Stimulated activated CD4-positive, alpha-beta T cell treated with anti-CD3 and anti-CD28 coated beads, Interleukin-2, amount 100 ng/mL, for 24 hours (primary cell): Measurements from ENCODE around the gene ATL1.
"Not testable (repeated sequence)": the region's sequence is repeated elsewhere in the genome, so short reads cannot be mapped to it uniquely, and the experiment has no call there.

Source experiments
- DNase-seq, 2 donors: peaks; one replicate each; pipeline ENCODE4 v3.0.0-alpha.2; 2020

Gene ATL1

DNA sequence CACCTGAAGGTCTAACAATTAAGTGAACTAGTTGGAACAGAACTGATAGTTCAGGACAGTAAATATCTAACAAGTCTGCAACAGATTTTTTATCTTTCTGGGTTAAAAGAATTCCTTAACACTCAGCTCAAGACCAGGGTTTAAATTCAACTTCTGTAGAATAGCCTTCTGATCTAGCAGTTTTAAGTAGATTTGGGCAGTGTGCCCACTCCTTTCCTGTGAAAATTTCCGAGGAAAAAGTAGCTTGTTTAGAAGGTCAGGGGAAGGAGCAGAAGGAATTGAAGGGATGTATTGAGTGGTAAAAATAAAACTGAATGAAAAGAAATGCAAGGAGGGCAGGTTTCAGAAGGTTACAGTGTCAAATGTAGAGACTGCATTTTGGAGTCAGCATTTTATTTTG is 45.8 kb downstream of the ATL1 start:
- DNase-seq: no peak

DNA sequence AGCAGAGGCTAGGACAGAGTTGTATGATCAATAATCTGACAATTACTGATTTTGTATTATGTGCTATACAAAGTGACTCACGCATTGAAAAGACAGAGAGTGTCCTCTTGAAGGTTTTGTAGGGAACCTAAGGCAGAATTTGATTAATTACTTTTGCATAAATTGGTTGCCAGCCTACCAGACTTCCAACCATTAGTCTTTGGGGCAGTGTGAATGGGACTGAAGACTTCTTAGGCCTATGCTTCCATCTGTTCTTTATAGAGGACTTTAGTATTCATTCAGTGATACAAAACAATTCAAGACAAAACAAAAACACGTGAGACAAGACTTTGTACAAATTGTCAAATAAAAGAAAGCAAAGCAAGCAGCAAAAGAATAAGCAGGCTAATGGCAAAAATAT is 46.5 kb downstream of the ATL1 start:
- DNase-seq: no peak

DNA sequence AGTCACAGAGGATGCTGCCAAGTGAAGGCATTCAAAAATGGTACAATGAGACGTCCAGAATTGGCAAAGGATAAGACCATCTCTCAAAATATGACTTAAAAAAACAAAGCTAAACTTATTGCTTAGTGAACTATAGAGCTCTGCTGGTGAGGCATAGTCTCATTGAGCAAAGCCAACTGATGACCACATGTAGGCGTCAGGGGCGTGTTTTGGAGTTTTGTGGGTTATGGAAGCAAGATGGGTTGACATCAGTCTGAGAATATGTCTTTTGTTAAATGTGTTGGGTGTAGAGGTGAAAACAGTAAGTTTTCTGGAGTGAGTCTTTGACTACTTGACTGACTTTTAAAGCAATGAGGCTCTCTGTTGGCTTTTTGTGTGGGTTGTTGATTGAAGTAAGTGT is 47.2 kb downstream of the ATL1 start:
- peak; percentile 30 to 35 for DNase-seq

DNA sequence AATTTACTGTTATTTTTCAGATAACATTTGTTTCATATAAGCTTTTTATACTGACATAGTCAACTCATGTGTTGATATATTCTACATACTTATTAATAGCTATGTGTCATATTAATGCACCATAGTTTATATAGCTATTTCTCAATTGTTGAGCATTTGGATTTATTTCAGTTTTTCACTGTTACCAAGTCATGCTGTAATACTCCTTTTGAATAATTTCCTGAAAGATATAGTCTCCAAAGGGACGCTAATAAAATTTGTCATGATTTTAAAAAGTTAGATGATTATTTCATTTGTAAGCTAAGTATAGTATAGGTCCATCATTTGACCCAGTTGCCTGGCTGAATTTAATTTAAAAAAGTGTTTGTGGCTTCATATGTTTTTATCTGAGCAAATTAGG is 47.8 kb downstream of the ATL1 start:
- no peak for DNase-seq

DNA sequence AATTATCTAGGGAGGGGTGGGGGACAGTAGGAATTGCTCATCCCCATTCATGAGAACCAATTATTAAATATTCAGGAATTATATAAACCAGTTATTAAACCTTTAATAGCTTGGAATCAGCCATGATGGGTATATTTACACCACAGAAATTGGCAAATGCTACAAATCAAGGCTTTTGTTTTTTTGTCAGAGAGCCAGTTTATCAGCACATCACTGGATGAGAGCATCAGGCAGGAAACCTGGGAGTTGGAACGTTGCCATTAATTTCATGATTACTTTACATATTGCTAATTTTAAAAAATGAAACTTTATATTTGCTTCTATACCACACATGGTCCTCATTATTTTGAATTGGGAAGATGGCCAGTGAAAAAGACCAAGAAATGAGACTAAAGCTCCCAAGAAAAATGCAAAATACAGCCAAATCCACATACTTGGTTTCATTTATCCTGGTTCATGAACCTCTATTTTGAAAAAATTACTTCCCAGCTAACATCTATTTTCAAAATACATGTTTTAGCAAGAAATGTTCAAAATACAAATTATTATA is 48.4 kb downstream of the ATL1 start:
- no peak for DNase-seq

DNA sequence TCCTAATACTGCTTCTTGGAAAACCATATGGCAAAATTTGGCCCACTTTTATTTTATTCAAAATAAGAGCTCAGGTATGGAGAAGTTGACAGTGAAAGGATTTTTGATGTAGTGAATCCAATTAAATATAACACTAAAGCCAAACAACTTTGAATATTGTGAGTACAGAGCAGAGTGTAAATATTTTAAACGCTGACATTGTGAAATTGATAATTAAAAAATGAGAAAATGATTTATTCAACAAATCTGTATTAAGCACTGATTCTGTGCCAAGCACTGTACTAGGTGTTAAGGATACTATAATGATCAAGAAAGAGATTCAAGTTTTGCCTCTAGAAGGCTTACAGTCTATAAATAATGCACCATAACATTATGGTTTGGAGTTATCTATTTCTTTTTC is 50.5 kb downstream of the ATL1 start:
- no peak for DNase-seq

DNA sequence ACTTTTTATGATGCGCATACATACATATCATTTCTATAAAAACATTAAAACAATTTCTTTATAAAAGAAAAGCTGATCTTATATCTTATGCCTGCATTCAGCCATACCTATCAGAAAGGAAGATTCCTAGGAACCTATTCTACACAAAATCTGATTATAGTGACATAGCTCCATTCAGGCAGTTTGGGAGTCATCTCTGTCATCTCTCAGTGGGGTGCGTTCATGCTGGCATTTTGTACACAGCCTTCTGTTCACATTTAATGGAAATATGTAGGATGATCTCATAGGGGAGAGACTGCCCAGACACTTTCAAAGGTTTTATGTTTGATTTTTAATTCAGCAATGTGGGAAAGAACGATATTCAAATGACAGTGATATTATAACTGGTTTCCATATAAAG is 52.9 kb downstream of the ATL1 start:
- no peak for DNase-seq

DNA sequence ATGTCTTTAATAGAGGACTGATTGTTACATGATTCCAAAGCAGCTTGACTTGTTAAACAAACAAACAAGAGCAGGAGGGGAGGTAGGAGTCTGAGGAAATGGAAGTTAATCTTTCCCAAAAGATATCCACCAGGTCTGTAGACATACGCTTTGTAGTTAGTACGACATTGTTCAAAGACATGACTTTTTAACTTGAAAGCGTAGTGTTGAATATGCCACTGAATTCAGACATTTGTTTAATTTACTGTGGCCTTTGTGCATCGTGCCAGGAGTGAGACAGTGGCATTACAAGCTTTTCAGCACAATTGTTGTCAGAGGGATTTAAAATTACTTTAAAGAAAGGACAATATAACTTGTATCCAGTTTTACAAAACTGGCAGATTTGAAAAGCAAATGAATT is 55.1 kb downstream of the ATL1 start:
- no peak for DNase-seq

DNA sequence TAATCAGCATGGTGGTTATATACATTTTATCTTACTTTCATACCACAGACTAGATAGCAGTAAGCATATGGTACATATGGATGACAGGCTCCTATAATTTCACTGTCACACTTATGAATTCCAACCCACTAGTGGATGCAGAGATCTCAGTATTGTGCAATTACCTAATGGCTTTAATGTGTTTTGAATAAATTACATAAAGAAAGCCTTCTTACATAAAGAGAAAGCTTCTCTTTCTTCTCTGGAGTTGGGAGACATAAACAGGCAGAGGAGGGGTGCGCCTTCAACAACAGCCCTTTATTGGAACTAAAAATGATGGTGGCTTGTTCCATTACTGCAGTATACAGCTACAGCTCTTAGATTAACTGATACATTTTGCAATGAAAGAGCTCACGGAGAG is 55.6 kb downstream of the ATL1 start:
- no peak for DNase-seq

DNA sequence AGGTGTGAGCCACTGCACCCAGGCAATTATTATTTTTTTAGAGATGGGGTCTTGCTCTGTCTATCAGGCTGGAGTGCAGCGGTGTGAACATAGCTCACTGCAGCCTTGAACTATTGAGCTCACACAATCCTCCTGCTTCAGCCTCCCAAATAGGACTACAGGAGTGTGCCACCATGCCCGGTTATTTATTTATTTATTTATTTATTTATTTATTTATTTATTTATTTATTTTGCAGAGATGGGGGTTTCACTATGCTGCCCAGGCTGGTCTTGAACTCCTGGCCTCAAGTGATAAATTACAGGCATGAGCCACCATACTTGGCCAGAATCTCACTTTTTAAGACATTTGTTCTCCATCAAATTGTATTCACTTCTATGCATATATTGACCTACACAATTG is 56.3 kb downstream of the ATL1 start:
- DNase-seq: no peak

DNA sequence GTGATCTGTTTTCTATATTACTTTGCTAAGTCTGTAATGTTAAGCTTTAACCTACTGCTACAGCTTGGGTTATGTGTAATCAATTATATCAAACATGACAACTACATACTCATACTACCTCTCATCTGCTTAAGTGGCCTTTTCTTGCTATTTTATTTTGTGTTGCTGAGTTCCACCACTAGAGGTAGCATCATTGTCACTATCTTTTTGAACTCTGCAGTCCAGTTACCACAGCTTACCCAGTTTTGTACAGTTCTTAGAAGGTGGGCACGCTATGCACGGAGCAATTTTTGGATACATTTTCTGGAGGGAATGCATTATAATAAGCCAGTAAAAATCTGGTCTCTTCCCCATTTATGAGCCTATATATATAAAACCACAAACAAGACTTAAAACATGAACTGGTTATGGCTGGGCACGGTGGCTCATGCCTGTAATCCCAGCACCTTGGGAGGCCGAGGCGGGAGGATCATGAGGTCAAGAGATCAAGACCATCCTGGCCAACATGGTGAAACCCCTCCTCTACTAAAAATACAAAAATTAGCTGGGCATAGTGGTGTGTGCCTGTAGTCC is 59.7 kb downstream of the ATL1 start:
- DNase-seq: no peak

DNA sequence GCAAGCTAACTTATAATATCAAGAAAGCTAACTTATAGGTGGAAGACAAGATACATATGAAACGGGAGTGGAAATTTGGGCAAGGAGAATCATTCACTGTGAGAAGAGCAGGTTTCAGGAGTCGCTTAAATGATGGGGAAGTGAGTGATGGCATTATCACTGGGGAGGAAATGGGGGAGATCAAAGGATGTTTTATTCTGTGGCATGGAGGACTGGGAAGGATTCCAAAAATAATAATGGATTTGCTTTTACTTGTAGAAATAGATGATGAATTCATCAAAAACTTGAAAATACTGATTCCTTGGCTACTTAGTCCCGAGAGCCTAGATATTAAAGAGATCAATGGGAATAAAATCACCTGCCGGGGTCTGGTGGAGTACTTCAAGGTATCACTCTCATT is 60.4 kb downstream of the ATL1 start:
- no peak for DNase-seq

DNA sequence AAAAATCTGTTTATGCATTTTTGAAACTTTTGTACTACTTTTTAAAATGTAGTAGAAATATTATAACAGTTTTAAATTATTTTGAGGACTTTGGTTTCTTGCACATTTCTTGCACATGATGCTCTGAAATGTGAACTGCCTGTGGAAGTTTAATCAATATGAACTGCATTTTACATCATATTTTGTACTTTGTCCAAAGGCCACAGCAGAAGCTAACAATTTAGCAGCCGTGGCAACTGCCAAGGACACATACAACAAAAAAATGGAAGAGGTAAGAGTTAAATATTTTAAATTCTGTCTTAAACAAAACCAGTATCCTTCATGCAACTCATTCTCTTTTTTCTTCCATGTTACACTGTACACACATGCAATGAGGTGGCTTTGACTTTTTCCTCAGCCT is 63.0 kb downstream of the ATL1 start:
- no peak for DNase-seq

DNA sequence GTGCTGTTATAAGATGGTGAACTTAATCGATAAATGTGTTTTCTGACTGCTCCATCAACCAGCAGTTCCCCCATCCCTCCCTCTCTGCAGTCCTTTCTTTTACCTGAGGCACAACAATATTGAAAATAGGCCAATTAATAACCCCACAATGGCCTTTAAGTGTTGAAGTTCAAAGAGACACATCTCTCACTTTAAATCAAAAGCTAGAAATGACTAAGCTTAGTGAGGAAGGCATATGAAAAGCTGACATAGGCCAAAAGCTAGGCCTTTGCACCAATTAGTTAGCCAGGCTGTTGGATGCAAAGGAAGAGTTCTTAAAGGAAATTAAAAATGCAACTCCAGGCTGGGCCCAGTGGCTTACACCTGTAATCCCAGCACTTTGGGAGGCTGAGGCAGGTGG is 64.5 kb downstream of the ATL1 start:
- DNase-seq: no peak

DNA sequence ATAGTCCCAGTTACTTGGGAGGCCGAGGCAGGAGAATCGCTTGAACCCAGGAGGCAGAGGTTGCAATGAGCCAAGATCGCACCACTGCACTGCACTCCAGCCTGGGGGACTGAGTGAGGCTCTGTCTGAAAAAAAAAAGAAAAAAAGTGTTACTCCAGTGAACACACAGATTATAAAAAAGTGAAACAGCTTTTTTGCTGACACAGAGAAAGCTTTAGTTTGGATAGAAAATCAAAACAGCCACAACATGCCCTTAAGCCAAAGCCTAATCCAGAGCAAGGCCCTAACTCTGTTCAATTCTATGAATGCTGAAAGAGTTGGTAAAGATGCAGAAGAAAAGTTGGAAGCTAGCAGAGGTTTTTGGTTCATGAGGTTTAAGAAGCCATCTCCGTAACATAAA is 65.0 kb downstream of the ATL1 start:
- not testable (repeated sequence) for DNase-seq

DNA sequence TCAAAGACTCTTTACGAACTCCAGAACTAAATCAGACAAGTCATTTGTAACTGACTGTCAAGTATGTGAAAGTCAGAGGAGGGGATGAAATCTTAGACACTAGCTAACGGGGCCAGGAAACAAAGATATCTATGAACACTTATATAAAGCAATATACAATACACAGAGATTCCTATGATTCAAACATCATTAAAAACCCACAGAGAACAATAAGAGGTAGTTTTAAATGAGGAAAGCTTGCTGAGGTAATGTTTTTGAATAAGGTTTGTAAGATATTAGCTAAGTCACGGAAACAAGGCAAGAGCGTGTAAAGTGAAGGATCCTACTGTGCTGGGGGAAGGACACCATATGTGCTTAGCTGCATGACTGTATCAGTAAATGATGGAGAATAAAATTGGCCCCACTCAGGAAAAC is 71.5 kb downstream of the ATL1 start:
- DNase-seq: no peak

DNA sequence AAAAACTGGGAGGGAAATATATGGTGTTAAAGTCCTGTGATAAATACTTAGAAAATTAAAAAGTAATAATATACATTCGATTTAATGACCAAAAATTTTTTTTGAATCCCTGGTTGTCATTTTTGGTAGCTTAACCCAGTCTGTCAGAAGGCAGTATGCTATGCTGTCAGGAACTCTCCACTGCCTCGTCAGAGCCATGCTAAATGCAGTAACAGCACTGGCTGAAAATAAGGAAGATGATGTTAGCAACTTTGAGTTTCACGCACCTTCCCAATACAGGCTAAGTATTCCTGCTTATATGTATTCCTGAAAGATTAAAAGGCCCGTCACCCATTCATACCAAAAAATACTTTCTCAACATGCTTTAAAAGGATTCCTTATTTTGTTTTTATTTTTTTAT is 74.0 kb downstream of the ATL1 start:
- no peak for DNase-seq

DNA sequence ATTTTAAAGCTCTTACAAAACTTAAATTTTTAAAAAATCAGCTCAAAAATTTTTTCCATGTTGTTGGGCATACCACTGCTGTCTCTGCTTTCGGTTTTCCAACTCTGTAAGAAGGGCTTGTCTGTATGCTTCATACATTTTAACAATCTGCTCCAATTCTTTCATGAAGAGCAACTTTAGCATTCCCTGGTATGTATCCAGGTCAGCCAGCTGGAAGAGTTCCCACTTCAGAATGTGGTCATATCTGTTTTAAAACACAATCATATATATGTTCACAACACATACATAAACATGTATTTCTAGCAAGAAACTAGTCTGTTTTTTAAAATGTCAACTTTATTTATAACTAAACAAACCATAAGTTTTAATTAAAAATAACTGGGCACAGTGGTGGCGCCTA is 75.2 kb downstream of the ATL1 start:
- no peak for DNase-seq

DNA sequence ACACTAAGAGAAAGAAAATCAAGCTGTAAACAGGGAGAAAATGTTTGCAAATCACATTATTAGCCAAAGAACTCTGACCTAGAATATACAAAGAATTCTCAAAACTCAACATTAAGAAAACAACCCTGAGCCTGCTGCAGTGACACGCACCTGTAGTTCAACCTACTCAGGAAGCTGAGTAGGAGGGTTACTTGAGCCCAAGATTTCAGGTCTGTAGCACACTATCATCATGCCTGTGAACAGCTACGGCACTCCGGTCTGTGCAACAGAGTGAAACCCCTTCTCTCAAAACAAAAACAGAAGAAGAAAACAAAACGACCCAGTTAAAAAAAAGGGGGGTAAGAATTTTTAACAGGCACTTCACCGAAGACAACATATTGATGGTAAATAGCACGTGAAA is 87.3 kb downstream of the ATL1 start:
- DNase-seq: no peak

DNA sequence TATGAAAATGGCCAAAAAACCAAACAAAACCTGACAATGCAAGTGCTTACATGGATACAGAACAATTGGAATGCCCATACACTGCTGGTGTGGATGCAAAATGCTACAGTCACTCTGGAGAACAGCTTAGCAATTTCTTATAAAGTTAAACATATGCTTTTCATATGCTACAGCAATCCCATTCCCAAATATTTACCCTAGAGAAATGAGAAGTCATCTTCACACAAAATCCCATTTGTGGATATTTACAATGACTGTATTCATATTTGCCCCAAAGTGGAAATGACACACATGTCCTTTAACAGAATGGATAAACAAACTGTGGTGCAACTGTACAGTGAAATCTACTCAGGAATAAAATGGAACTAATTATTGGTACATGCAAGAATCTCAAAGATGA is 87.8 kb downstream of the ATL1 start:
- no peak for DNase-seq

DNA sequence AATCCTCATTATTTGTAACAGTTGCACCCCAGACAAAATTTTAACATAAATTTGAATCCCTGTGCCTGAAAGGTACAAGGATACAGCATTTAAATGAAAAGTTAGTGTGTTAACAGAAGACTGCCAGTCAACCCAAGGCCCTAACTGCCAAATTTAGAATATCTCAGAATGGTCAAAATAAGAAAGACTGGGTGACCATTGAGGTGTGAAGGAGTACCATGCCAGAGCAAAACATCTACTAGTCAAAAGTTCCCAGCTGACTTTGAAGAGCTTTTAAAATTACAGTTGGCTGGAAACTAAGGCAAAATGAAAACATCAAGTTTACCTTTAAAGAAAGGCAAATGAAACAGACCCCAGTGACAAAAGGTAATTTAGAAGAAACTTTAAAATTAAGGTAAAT is 89.7 kb downstream of the ATL1 start:
- no peak for DNase-seq

DNA sequence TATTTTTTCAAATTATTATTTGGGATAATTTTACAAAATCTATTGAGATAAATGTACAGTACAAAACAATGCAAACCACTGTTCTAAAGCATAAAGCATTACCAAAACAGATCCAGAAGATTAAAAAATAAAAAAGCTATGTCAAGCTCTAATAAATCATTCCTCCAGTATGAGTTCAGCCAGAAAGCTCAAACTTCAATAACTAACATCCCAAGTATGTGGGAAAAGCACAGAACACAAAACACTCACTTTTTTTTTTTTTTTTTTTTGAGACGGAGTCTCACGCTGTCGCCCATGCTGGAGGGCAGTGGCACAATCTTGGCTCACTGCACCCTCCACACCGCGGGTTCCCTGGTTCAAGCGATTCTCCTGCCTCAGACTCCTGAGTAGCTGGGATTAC is 96.8 kb downstream of the ATL1 start:
- DNase-seq: no peak

DNA sequence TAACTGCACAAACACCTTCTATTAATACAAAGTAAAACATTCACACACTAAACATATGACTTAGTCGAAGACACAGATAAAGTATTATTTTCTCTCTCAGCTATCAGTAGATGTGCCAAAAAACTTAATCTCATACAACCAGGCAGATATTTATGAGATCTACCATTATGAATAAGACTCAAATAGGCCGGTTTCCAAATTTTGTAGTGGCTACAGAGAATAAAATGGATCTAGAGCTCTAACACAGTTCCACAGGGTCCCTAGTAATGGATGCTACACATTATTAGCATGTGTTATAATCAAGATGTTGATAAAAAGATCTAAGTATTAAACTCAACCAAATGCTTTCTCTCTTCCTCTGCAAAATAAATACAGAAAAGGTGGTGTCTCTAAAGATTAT is 97.8 kb downstream of the ATL1 start:
- DNase-seq: no peak

DNA sequence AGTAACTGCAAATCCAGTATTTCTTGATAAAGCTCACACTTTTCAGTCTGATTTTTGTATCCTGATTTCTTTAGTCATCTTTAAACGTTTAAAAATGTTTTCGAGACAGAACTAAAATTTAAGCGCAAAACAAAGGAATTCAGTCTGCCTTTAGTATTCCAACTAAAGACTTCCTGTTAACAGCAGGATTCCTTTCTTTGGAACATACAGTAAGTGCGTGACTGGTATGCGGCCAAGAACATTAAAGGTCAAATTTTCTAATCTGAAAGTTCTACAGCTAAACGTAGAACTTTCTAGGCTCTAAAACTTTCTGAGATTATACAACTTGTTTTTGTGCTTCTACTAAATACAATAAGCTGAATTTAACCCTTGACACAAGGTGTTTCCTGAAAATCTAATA is 98.3 kb downstream of the ATL1 start:
- no peak for DNase-seq

DNA sequence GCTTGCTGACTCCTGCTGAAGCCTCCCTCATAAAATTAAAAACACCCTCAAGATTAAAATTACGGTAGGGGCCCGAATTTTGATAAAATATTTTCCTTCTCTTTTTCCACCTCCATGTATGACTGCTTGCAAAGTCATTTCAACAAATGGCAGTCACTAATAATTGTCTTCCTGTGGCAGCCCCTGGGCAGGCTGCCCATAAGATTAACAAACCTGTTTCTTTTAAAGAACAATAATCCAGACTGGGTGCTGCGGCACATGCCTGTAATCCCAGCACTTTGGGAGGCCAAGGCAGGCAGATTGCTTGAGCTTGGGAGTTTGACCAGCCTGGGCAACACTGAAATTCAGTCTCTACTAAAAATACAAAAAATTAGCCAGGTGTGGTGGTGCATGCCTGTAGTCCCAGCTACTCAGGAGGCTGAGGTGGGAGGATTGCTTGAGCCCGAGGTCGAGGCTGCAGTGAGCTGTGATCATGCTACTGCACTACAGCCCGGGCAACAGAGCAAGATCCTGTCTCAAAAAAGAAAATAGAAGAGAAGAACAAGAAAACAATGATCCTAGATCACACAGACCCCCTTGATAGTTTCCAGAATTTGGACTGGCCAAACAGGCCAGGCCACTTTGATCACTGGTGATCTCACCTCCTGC is 99.5 kb downstream of the ATL1 start:
- no peak for DNase-seq
